Rectal smooth muscle tissue (tissue), 1 donor: ENCODE data around the gene SUSD1.

Experiments
- H3K27ac ChIP-seq: one replicate; pipeline ENCODE4 v1.7.0; 2013; ENCODE audit warnings: low read depth, low read length, inconsistent platforms
- H3K27me3 ChIP-seq: one replicate; pipeline ENCODE4 v1.7.0; 2013; ENCODE audit warnings: low read length; ENCODE audit not compliant: control insufficient read depth, insufficient read depth
- H3K36me3 ChIP-seq: one replicate; pipeline ENCODE4 v1.7.0; 2013; ENCODE audit warnings: low read length; ENCODE audit not compliant: control insufficient read depth, insufficient read depth
- H3K4me1 ChIP-seq: one replicate; pipeline ENCODE4 v1.7.0; 2013; ENCODE audit warnings: low read length; ENCODE audit not compliant: control insufficient read depth, insufficient read depth
- H3K4me3 ChIP-seq: one replicate; pipeline ENCODE4 v1.7.0; 2013; ENCODE audit warnings: low read length
- H3K9ac ChIP-seq: one replicate; pipeline ENCODE4 v1.7.0; 2013; ENCODE audit warnings: low read length

Gene SUSD1

GRCh38 chr9:112104401-112104800, 70.7 kb downstream of the SUSD1 start:
- H3K4me1 ChIP-seq: no peaks in the 10 kb centered on the region

GRCh38 chr9:112103405-112103804, 71.7 kb downstream of the SUSD1 start:
- no peaks in the 10 kb centered on the region for H3K27me3 ChIP-seq
- H3K27ac ChIP-seq: no peak overlapping the region
- no peaks in the 10 kb centered on the region for H3K4me1 ChIP-seq
- no peak overlapping the region for H3K9ac ChIP-seq
- H3K36me3 ChIP-seq: no peaks in the 10 kb centered on the region
- no peak overlapping the region for H3K4me3 ChIP-seq

More at GRCh38 chr9:112104401-112104800, 70.7 kb downstream of the SUSD1 start:
- Histone ChIP-seq H3K27ac (no peak overlapping the region), H3K27me3 (no peaks in the 10 kb centered on the region), H3K4me3 (no peak overlapping the region), H3K9ac (no peak overlapping the region), H3K36me3 (no peaks in the 10 kb centered on the region)

DNA sequence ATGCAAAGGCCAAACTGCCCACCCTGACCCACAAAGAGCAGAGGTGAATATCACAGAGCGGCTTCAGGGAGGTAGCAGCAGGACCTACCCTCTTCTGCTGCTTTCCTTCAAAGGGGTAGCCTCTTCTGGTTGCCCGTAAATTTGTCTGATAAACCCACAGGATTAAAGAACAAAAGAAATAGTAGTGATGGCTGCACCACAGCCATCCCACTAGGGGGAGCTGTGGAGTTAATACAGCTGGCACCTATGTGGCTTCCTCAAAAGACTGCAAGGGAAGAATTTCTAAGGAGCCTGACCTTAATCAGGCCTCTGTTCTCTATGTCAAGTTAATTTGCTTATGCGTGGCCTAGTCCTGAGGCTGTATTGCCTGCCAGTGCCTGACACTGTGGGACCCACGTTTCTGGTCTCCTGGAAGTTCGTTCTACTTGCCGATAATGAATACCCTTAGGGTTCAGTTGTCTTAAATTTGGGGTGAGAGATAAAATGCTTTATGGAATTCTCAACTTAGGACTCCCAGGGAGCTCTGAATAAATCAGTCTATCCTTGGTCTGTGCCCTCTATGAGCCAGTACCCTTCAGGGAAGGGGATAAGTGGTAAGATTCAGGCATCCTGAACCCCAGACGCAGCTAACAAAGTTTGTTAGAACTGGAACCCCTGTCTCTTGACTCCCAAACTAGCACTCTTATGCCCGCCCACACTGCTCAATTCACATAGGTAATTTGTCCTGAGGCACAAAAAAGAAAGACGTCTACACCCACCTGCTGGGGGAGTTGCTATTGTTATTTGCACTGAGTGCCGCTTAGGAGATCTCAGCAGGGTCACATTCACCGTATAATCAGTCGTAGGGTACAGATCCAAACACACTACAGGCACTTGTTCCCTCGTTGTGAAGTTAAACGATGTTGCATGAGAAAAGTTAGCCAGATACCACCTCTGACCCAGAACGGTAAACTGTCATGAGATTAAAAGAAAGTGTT, 77.1 kb downstream of the SUSD1 start:
- H3K36me3 ChIP-seq: no peaks in the 10 kb centered on the region
- H3K27ac ChIP-seq: no peak overlapping the region
- no peaks in the 10 kb centered on the region for H3K27me3 ChIP-seq
- no peak overlapping the region for H3K9ac ChIP-seq
- no peak overlapping the region for H3K4me3 ChIP-seq
- H3K4me1 ChIP-seq: no peaks in the 10 kb centered on the region

- Histone ChIP-seq H3K27ac (no peak overlapping the region), H3K36me3 (no peaks in the 10 kb centered on the region), H3K4me1 (no peaks in the 10 kb centered on the region), H3K9ac (no peak overlapping the region), H3K27me3 (no peaks in the 10 kb centered on the region), H3K4me3 (no peak overlapping the region)
These were observed 80.0 kb downstream of the SUSD1 start for GRCh38 chr9:112094948-112095681.

GRCh38 chr9:112094241-112094640, 80.9 kb downstream of the SUSD1 start:
- Histone ChIP-seq H3K27me3 (no peaks in the 10 kb centered on the region), H3K4me3 (no peak overlapping the region), H3K9ac (no peak overlapping the region), H3K27ac (no peak overlapping the region), H3K36me3 (no peaks in the 10 kb centered on the region), H3K4me1 (no peaks in the 10 kb centered on the region)

- Histone ChIP-seq H3K27ac (no peak overlapping the region), H3K9ac (no peak overlapping the region), H3K36me3 (no peaks in the 10 kb centered on the region), H3K4me3 (no peak overlapping the region), H3K4me1 (no peaks in the 10 kb centered on the region), H3K27me3 (no peaks in the 10 kb centered on the region)
These were observed 81.3 kb downstream of the SUSD1 start for GRCh38 chr9:112093870-112094216.

DNA sequence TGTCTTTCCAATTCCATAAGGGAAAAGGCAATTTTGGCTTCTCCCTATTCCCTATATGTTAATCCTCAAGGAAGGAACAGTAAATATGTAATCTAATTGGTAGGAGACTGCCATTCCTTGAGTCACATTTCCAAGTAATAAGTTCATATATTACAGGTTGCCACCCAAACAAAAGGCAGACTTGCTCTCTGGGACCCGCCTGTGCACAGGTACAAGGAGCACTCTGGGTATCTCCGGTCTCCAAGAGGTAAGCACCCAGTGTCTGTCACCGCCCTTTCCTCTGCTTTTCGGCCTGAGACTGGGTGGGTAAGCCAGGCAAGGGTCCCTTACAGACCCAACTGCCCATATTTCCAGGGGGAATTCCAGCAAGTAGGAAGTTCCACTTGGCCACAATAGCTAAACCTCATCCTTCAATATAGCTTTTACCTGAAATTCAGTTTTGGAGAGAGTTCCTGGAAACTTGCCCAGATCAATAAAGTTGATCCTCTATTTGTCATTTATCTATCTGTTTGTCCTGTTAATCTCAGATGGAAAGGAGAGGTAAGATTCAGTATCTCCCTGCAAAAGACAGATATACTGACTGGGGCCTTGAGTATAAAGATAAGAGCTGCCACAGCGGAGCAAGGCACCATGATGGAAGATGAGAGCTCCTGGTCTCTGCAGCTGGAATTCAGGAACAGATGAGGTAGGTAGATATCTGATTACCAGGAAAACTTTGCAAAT, 81.8 kb downstream of the SUSD1 start:
- H3K9ac ChIP-seq: no peak overlapping the region
- no peaks in the 10 kb centered on the region for H3K36me3 ChIP-seq
- H3K4me1 ChIP-seq: no peaks in the 10 kb centered on the region
- H3K27ac ChIP-seq: no peak overlapping the region
- no peaks in the 10 kb centered on the region for H3K27me3 ChIP-seq
- H3K4me3 ChIP-seq: no peak overlapping the region

GRCh38 chr9:112091810-112092209, 83.3 kb downstream of the SUSD1 start:
- H3K36me3 ChIP-seq: no peaks in the 10 kb centered on the region
- no peak overlapping the region for H3K9ac ChIP-seq
- no peaks in the 10 kb centered on the region for H3K27me3 ChIP-seq
- no peaks in the 10 kb centered on the region for H3K4me1 ChIP-seq
- H3K27ac ChIP-seq: no peak overlapping the region
- no peak overlapping the region for H3K4me3 ChIP-seq

DNA sequence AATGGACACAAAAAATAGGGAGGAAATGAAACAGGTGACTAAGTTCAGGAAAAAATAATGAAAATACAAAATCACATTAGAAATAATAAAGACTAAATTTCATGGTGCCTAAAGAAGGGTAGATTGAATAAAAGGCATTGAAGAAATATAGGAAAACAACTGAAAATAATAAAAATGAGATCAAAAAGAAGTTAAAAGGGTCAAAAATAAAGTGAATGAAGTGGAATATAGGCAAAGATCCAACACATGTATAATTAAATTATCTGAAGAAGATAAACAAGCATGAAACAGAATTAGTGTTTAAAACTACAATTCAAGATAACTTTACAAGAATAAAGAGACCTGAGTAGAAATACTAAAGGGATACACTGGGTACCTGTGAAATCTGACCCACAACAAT, 87.6 kb downstream of the SUSD1 start:
- Histone ChIP-seq H3K27me3 (no peaks in the 10 kb centered on the region), H3K4me1 (no peaks in the 10 kb centered on the region), H3K4me3 (no peak overlapping the region), H3K9ac (no peak overlapping the region), H3K27ac (no peak overlapping the region), H3K36me3 (no peaks in the 10 kb centered on the region)

- H3K4me3 ChIP-seq: no peak overlapping the region
- H3K27ac ChIP-seq: no peak overlapping the region
- no peaks in the 10 kb centered on the region for H3K4me1 ChIP-seq
- no peaks in the 10 kb centered on the region for H3K36me3 ChIP-seq
- H3K27me3 ChIP-seq: no peaks in the 10 kb centered on the region
- no peak overlapping the region for H3K9ac ChIP-seq
These were observed 88.5 kb downstream of the SUSD1 start for GRCh38 chr9:112086627-112087026.

DNA sequence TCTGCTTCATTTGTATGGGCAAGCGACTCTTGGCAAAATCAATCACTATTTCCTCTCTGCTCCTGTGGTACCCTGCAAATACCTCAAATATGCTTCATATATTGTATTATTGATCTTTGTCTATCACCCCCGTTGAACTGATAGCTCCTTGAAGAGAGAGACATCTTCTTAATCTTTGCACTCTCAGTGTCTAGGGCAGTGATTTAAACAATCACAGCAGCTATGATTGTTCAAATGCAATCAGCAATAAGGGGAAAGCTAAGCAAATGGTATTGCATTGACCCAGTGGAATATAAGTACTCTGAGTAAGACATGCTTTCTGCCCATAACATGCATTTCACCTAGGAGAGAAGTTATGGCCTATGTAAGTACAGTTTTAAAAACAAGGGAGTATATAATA, 90.2 kb downstream of the SUSD1 start:
- Histone ChIP-seq H3K4me1 (no peaks in the 10 kb centered on the region), H3K36me3 (no peaks in the 10 kb centered on the region), H3K4me3 (no peak overlapping the region), H3K9ac (no peak overlapping the region), H3K27ac (no peak overlapping the region), H3K27me3 (no peaks in the 10 kb centered on the region)

DNA sequence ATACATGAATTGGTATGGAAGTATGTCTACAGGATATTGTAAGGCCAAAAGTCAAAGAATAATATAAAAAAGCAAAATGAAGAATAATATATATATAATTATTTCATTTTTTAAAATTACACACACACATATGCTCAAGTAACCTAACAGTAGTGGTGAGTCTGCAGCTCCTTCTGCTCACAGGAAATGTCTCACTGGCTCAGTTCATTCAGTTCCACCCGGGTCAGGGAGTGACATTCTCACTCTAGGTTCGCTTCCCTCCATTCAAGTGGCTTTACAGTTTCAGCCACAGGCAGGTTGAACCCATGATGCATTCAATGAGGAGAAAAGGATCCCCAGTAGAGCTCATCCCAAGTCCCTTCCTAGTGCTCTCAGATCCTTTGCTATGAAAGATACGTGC, 90.8 kb downstream of the SUSD1 start:
- H3K4me1 ChIP-seq: no peaks in the 10 kb centered on the region
- no peak overlapping the region for H3K27ac ChIP-seq
- no peak overlapping the region for H3K9ac ChIP-seq
- no peak overlapping the region for H3K4me3 ChIP-seq
- no peaks in the 10 kb centered on the region for H3K36me3 ChIP-seq
- no peaks in the 10 kb centered on the region for H3K27me3 ChIP-seq
